HG03139 (cell line): Measurements from ENCODE around the gene LEKR1.

Experiments
- ATAC-seq: cut with Tn5 transposase; IDR thresholded peaks from one replicate; pipeline ENCODE4 v1.9.1; 2021; ENCODE audit not compliant: unreplicated experiment

Gene LEKR1

GRCh38 chr3:157075693-157076420 lies 249.7 kb downstream of the LEKR1 start:
- no peak for ATAC-seq

- no peak for ATAC-seq
Measured at GRCh38 chr3:157077565-157077991, 251.4 kb downstream of the LEKR1 start.

- no peak for ATAC-seq
Measured at GRCh38 chr3:157078131-157078810, 252.1 kb downstream of the LEKR1 start.

GRCh38 chr3:157078811-157079185 lies 252.6 kb downstream of the LEKR1 start:
- ATAC-seq: no peak

- ATAC-seq: no peak
Measured at GRCh38 chr3:157079676-157080369, 253.7 kb downstream of the LEKR1 start.

- peak; percentile 85 for ATAC-seq
Measured at GRCh38 chr3:157081626-157082210, 255.6 kb downstream of the LEKR1 start.

- ATAC-seq: no peak
Measured at GRCh38 chr3:157082305-157082982, 256.3 kb downstream of the LEKR1 start.

- ATAC-seq: no peak
Measured at GRCh38 chr3:157083824-157084223, 257.7 kb downstream of the LEKR1 start.

- no peak for ATAC-seq
Measured at GRCh38 chr3:157086060-157086750, 260.1 kb downstream of the LEKR1 start.

GRCh38 chr3:157086775-157087174 lies 260.6 kb downstream of the LEKR1 start:
- no peak for ATAC-seq

- ATAC-seq: no peak
Measured at GRCh38 chr3:157087373-157087772, 261.2 kb downstream of the LEKR1 start.

- no peak for ATAC-seq
Measured at GRCh38 chr3:157087780-157088600, 261.8 kb downstream of the LEKR1 start.

- peak; percentile 62 for ATAC-seq
Measured at GRCh38 chr3:157088601-157089454, 262.7 kb downstream of the LEKR1 start.

- ATAC-seq: peak; percentile 13
Measured at GRCh38 chr3:157089455-157090221, 263.5 kb downstream of the LEKR1 start.

- no peak for ATAC-seq
Measured at GRCh38 chr3:157091083-157091833, 265.1 kb downstream of the LEKR1 start.

GRCh38 chr3:157092230-157092629 lies 266.1 kb downstream of the LEKR1 start:
- ATAC-seq: no peak

- no peak for ATAC-seq
Measured at GRCh38 chr3:157093096-157093495, 266.9 kb downstream of the LEKR1 start.
